Activated CD8-positive, alpha-beta T cell treated with anti-CD3 and anti-CD28 coated beads, Interleukin-2, amount 10 ng/mL, durations not matched to agents 7 days and 5 days (primary cell): ENCODE results near the gene MAFB. TPM values are rescaled to one million over a fixed set of nuclear protein-coding genes. Genes with fewer than 3 reads are reported as not detected.

Experiments
- ATAC-seq: fragments of 150-1000 bp; cut with Tn5 transposase; one replicate; pipeline ENCODE4 v1.10.0; 2021; ENCODE audit warnings: moderate library complexity
- CTCF ChIA-PET: fragments of 350-600 bp; sonication (Branson Sonifier 250); formaldehyde crosslinking; loops from one replicate; lab custom pipeline; 2021; ENCODE audit warnings: antibody characterized with exemption; lab: Charles Lee
- POLR2A ChIA-PET: fragments of 350-600 bp; sonication (Branson Sonifier 250); formaldehyde crosslinking; loops from one replicate; lab custom pipeline; 2021; ENCODE audit warnings: antibody characterized with exemption; lab: Charles Lee
- DNase-seq: peaks from one replicate; pipeline ENCODE4 v3.0.0-alpha.2; 2020
- H3K27ac Mint-ChIP-seq: one replicate; pipeline ENCODE4 v1.8.0; 2021; ENCODE audit warnings: mild to moderate bottlenecking, mixed read lengths
- H3K27me3 Mint-ChIP-seq: one replicate; pipeline ENCODE4 v1.8.0; 2021; ENCODE audit warnings: low read depth, mixed read lengths
- H3K36me3 Mint-ChIP-seq: one replicate; pipeline ENCODE4 v1.8.0; 2021; ENCODE audit warnings: low read depth, mixed read lengths
- H3K4me1 Mint-ChIP-seq: one replicate; pipeline ENCODE4 v1.8.0; 2021; ENCODE audit warnings: low read depth, mixed read lengths
- H3K4me3 Mint-ChIP-seq: one replicate; pipeline ENCODE4 v1.8.0; 2021; ENCODE audit warnings: mild to moderate bottlenecking, mixed read lengths
- H3K9me3 Mint-ChIP-seq: one replicate; pipeline ENCODE4 v1.8.0; 2022; ENCODE audit warnings: mixed read lengths; ENCODE audit not compliant: insufficient read depth
- total RNA-seq, 2 experiments: library from RNA; stranded (reverse); gene quantifications; one replicate each; pipeline ENCODE4 v1.2.3, GENCODE V29; 2021

MAFB gene
- total RNA-seq, 2 experiments from 2014 or later: 0.08 TPM; not detected in 1

DNA sequence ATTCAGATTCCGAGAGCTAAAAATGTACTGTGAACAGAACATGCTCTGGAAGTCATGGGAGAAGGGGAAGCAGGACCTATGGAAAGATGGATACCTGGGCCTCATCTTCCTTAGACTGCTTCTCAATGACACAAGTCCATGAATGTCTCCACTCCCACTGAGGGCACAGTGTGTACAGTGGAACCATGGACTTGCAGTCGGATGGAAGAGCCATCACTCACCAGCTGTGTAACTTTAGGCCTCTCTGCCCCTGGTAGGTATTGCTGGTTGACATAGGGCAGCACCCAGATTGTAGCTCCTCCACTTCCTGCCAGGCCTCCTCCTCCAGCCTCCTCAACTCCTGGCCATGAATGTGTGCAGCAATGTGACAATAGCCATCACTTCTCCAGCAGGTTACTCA, 52.5 kb downstream of the MAFB start:
- POLR2A ChIA-PET: interaction anchor here (0.7 kb wide), 1 partner anchor 1675 kb away, joined by 3 read pairs; no protein-coding TSS in a partner anchor
- DNase-seq: no peak

DNA sequence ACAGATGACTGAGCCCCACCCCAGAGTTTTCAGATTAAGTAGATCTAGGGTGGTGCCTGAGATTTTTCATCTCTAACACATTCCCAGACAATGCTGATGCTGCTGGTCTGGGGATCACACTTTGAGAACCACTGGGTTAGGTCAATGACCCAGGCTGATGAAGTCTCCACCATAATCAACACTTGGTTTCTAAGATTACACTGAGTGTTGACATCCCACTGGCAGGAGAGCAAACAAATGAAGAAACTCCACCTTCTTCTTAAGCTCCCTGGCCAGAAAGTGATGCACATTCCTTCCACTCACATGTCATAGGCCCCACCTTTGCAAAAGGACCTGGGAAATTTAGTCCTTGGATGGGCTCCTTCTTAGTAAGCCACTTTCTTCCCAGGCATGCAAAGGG, 53.1 kb downstream of the MAFB start:
- Mint-ChIP-seq H3K4me1 (no peaks in the 10 kb centered on the region), H3K36me3 (no peaks in the 10 kb centered on the region), H3K4me3 (no peak overlapping the region), H3K27me3 (no peaks in the 10 kb centered on the region), H3K27ac (no peak overlapping the region), H3K9me3 (no peaks in the 10 kb centered on the region)
- no peak for DNase-seq
- ChIA-PET POLR2A (interaction anchor here (0.7 kb wide), 1 partner anchor 1675 kb away, joined by 3 read pairs; no protein-coding TSS in a partner anchor), CTCF (no interaction called here)
- ATAC-seq: no peak

More for the DNA sequence above, 52.5 kb downstream of the MAFB start:
- H3K9me3 Mint-ChIP-seq: no peaks in the 10 kb centered on the region
- ATAC-seq: no peak
- H3K27me3 Mint-ChIP-seq: no peaks in the 10 kb centered on the region
- H3K4me1 Mint-ChIP-seq: no peaks in the 10 kb centered on the region
- CTCF ChIA-PET: no interaction called here
- no peaks in the 10 kb centered on the region for H3K36me3 Mint-ChIP-seq
- H3K27ac Mint-ChIP-seq: no peak overlapping the region
- H3K4me3 Mint-ChIP-seq: no peak overlapping the region
